Stimulated activated effector memory CD8-positive, alpha-beta T cell treated with anti-CD3 and anti-CD28 coated beads, Interleukin-12 subunit alpha, Interleukin-12 subunit beta, amount 100 ng/mL, for 72 hours (primary cell): ENCODE results near the gene GNPTG.
"Not testable (repeated sequence)": the region's sequence is repeated elsewhere in the genome, so short reads cannot be mapped to it uniquely, and the experiment has no call there.

ENCODE experiments used
- ATAC-seq: fragments of 150-1000 bp; cut with Tn5 transposase; 2 replicates; pipeline ENCODE4 v1.10.0; 2021
- DNase-seq, 2 donors: peaks; one replicate each; pipeline ENCODE4 v3.0.0; 2021 to 2022; ENCODE audit warnings: low spot score in 2 of 2
- H3K27ac Mint-ChIP-seq: one replicate; pipeline ENCODE4 v1.8.0; 2022; ENCODE audit warnings: mild to moderate bottlenecking, mixed read lengths
- H3K36me3 Mint-ChIP-seq: one replicate; pipeline ENCODE4 v1.8.0; 2022; ENCODE audit warnings: mild to moderate bottlenecking, mixed read lengths
- H3K4me1 Mint-ChIP-seq: one replicate; pipeline ENCODE4 v1.8.0; 2022; ENCODE audit warnings: mixed read lengths
- H3K4me3 Mint-ChIP-seq: one replicate; pipeline ENCODE4 v1.8.0; 2022; ENCODE audit warnings: mild to moderate bottlenecking, mixed read lengths
- H3K9me3 Mint-ChIP-seq: one replicate; pipeline ENCODE4 v1.8.0; 2022; ENCODE audit warnings: mixed read lengths

The GNPTG gene

GRCh38 chr16:1326946-1327618 lies 24.6 kb upstream of the GNPTG start:
- H3K4me3 Mint-ChIP-seq, result no peak overlapping the region
- peaks cover 46% of the 10 kb centered on the region for H3K36me3 Mint-ChIP-seq
- H3K27ac Mint-ChIP-seq, result no peak overlapping the region
- DNase-seq (no peak), ATAC-seq (no peak)
- H3K9me3 Mint-ChIP-seq, result no peaks in the 10 kb centered on the region
- peaks cover 10% of the 10 kb centered on the region for H3K4me1 Mint-ChIP-seq

- DNase-seq (no peak), ATAC-seq (no peak)
- Mint-ChIP-seq H3K9me3 (no peaks in the 10 kb centered on the region), H3K27ac (no peak overlapping the region), H3K4me3 (no peak overlapping the region), H3K36me3 (peaks cover 41% of the 10 kb centered on the region), H3K4me1 (peaks cover 15% of the 10 kb centered on the region)
These were observed 24.1 kb upstream of the GNPTG start for GRCh38 chr16:1327619-1327947.

- H3K27ac Mint-ChIP-seq, H3K9me3 Mint-ChIP-seq, H3K4me3 Mint-ChIP-seq, ATAC-seq, DNase-seq: not testable (repeated sequence)
- Mint-ChIP-seq H3K4me1 (peaks cover 17% of the 10 kb centered on the region), H3K36me3 (peaks cover 36% of the 10 kb centered on the region)
These were observed 23.6 kb upstream of the GNPTG start for GRCh38 chr16:1328136-1328535.

- not testable (repeated sequence) for H3K4me3 Mint-ChIP-seq, H3K27ac Mint-ChIP-seq, ATAC-seq, H3K9me3 Mint-ChIP-seq, DNase-seq
- peaks cover 17% of the 10 kb centered on the region for H3K4me1 Mint-ChIP-seq
- peaks cover 27% of the 10 kb centered on the region for H3K36me3 Mint-ChIP-seq
These were observed 22.8 kb upstream of the GNPTG start for GRCh38 chr16:1328961-1329360.

GRCh38 chr16:1330260-1330914 lies 21.3 kb upstream of the GNPTG start:
- Mint-ChIP-seq H3K9me3 (no peaks in the 10 kb centered on the region), H3K27ac (no peak overlapping the region), H3K36me3 (peaks cover 13% of the 10 kb centered on the region), H3K4me1 (peaks cover 17% of the 10 kb centered on the region), H3K4me3 (no peak overlapping the region)
- DNase-seq, result peak in 1 of 2 donors; percentile 56
- ATAC-seq, result no peak

- Mint-ChIP-seq H3K27ac (peak overlapping the region; percentile 76), H3K9me3 (no peaks in the 10 kb centered on the region), H3K4me1 (peaks cover 17% of the 10 kb centered on the region), H3K4me3 (peak overlapping the region; percentile 73), H3K36me3 (peaks cover 7% of the 10 kb centered on the region)
- DNase-seq (no peak), ATAC-seq (no peak)
These were observed 20.6 kb upstream of the GNPTG start for GRCh38 chr16:1330931-1331711.

- peak overlapping the region; percentile 76 for H3K27ac Mint-ChIP-seq
These were observed 19.8 kb upstream of the GNPTG start for GRCh38 chr16:1331712-1332617.

GRCh38 chr16:1332618-1333148 lies 19.0 kb upstream of the GNPTG start:
- ATAC-seq, result no peak
- H3K36me3 Mint-ChIP-seq, result no peaks in the 10 kb centered on the region
- H3K9me3 Mint-ChIP-seq, result no peaks in the 10 kb centered on the region
- DNase-seq, result peak in 1 of 2 donors; percentile 54
- peak overlapping the region; percentile 69 for H3K27ac Mint-ChIP-seq
- H3K4me3 Mint-ChIP-seq, result peak overlapping the region; percentile 73
- H3K4me1 Mint-ChIP-seq, result peaks cover 17% of the 10 kb centered on the region

More at GRCh38 chr16:1331712-1332617, 19.8 kb upstream of the GNPTG start:
- Mint-ChIP-seq H3K4me3 (peak overlapping the region; percentile 73), H3K36me3 (no peaks in the 10 kb centered on the region), H3K9me3 (no peaks in the 10 kb centered on the region), H3K4me1 (peaks cover 17% of the 10 kb centered on the region)
- peak; percentile 56 for ATAC-seq
- peak in 1 of 2 donors; percentile 75 for DNase-seq

- H3K4me3 Mint-ChIP-seq, result peak within 1 kb of the TSS; percentile 73
- H3K36me3 Mint-ChIP-seq, result no peaks in the 10 kb centered on the region
- peaks cover 17% of the 10 kb centered on the region for H3K4me1 Mint-ChIP-seq
- ATAC-seq, result peak; percentile 70
- peak within 1 kb of the TSS; percentile 69 for H3K27ac Mint-ChIP-seq
- no peaks in the 10 kb centered on the region for H3K9me3 Mint-ChIP-seq
- DNase-seq, result peak; percentile 57 to 74
These were observed 18.4 kb upstream of the GNPTG start, which contains the start of gene BAIAP3 for GRCh38 chr16:1333149-1333812. Gene BAIAP3, plus strand, starts transcription at chr16:1333645. Its CDS starts 4,905 bp downstream, at chr16:1338550.

GRCh38 chr16:1333854-1334700 lies 17.7 kb upstream of the GNPTG start:
- H3K27ac Mint-ChIP-seq, result no peak overlapping the region
- H3K36me3 Mint-ChIP-seq, result no peaks in the 10 kb centered on the region
- DNase-seq, result peak in 1 of 2 donors; percentile 51
- ATAC-seq, result no peak
- H3K4me3 Mint-ChIP-seq, result peak overlapping the region; percentile 18
- peaks cover 17% of the 10 kb centered on the region for H3K4me1 Mint-ChIP-seq
- H3K9me3 Mint-ChIP-seq, result no peaks in the 10 kb centered on the region

- no peak for DNase-seq
- Mint-ChIP-seq H3K4me3 (peak overlapping the region; percentile 18), H3K27ac (no peak overlapping the region), H3K36me3 (no peaks in the 10 kb centered on the region), H3K4me1 (peaks cover 17% of the 10 kb centered on the region), H3K9me3 (no peaks in the 10 kb centered on the region)
- ATAC-seq, result no peak
These were observed 17.0 kb upstream of the GNPTG start for GRCh38 chr16:1334739-1335138.

- Mint-ChIP-seq H3K36me3 (no peaks in the 10 kb centered on the region), H3K27ac (no peak overlapping the region), H3K4me1 (peaks cover 17% of the 10 kb centered on the region), H3K4me3 (no peak overlapping the region), H3K9me3 (no peaks in the 10 kb centered on the region)
- ATAC-seq (no peak), DNase-seq (peak in 1 of 2 donors; percentile 53)
These were observed 16.3 kb upstream of the GNPTG start for GRCh38 chr16:1335211-1335971.

GRCh38 chr16:1335996-1336395 lies 15.7 kb upstream of the GNPTG start:
- Mint-ChIP-seq H3K4me1 (peaks cover 17% of the 10 kb centered on the region), H3K4me3 (no peak overlapping the region), H3K27ac (no peak overlapping the region), H3K36me3 (no peaks in the 10 kb centered on the region), H3K9me3 (no peaks in the 10 kb centered on the region)
- DNase-seq (no peak), ATAC-seq (no peak)
